CD4-positive, alpha-beta T cell treated with Interleukin-17A for 1 hour (primary cell): ENCODE data around the gene OR2AT4.
A peak's percentile ranks its signal among the peaks of the same experiment; 100 is the strongest.
"Not testable (repeated sequence)": the region's sequence is repeated elsewhere in the genome, so short reads cannot be mapped to it uniquely, and the experiment has no call there.

ENCODE experiments used
- DNase-seq: peaks from one replicate; pipeline ENCODE4 v3.0.0-alpha.2; 2020

OR2AT4 gene

GRCh38 chr11:75063741-75064314 lies 32.8 kb downstream of the OR2AT4 start:
- DNase-seq: no peak

- DNase-seq: no peak
These were observed 37.4 kb downstream of the OR2AT4 start for GRCh38 chr11:75059299-75059698.

- DNase-seq: no peak
These were observed 39.9 kb downstream of the OR2AT4 start for GRCh38 chr11:75056814-75057213.

- DNase-seq: no peak
These were observed 41.2 kb downstream of the OR2AT4 start for GRCh38 chr11:75055511-75055910.

GRCh38 chr11:75052457-75052856 lies 44.2 kb downstream of the OR2AT4 start:
- DNase-seq: no peak

- DNase-seq: no peak
These were observed 45.6 kb downstream of the OR2AT4 start for GRCh38 chr11:75051043-75051442.

- no peak for DNase-seq
These were observed 46.2 kb downstream of the OR2AT4 start for GRCh38 chr11:75050516-75050915.

- DNase-seq: not testable (repeated sequence)
These were observed 47.0 kb downstream of the OR2AT4 start for GRCh38 chr11:75049501-75050266.

GRCh38 chr11:75047191-75047590 lies 49.5 kb downstream of the OR2AT4 start:
- DNase-seq: no peak

GRCh38 chr11:75046668-75047067 lies 50.0 kb downstream of the OR2AT4 start:
- DNase-seq: not testable (repeated sequence)

- DNase-seq: not testable (repeated sequence)
These were observed 52.1 kb downstream of the OR2AT4 start for GRCh38 chr11:75044381-75045170.

- not testable (repeated sequence) for DNase-seq
These were observed 54.9 kb downstream of the OR2AT4 start for GRCh38 chr11:75041821-75042220.

GRCh38 chr11:75041263-75041662 lies 55.4 kb downstream of the OR2AT4 start:
- DNase-seq: no peak

- DNase-seq: no peak
These were observed 56.4 kb downstream of the OR2AT4 start for GRCh38 chr11:75040167-75040770.

GRCh38 chr11:75035911-75036565 lies 60.6 kb downstream of the OR2AT4 start:
- DNase-seq: no peak

- DNase-seq: no peak
These were observed 61.4 kb downstream of the OR2AT4 start for GRCh38 chr11:75035256-75035655.

- no peak for DNase-seq
These were observed 62.8 kb downstream of the OR2AT4 start for GRCh38 chr11:75033916-75034315.

GRCh38 chr11:75032550-75032935 lies 64.1 kb downstream of the OR2AT4 start:
- no peak for DNase-seq

- peak; percentile 45 for DNase-seq
These were observed 64.7 kb downstream of the OR2AT4 start for GRCh38 chr11:75031771-75032549.
